Keratinocyte (primary cell): ENCODE results near the gene CYB561. TPM values are rescaled to one million over a fixed set of nuclear protein-coding genes. Genes with fewer than 3 reads are reported as not detected.

Experiments used
- DNase-seq: peaks from one replicate; pipeline ENCODE4 v3.0.0-alpha.2; 2011; ENCODE audit warnings: low read depth, missing footprints, low spot score
- FAIRE-seq: peaks from 2 replicates; lab custom pipeline; 2011; peaks lifted over from hg19 to GRCh38; lab: Jason Lieb, UNC
- H2AFZ ChIP-seq: 2 replicates; pipeline ENCODE4 v1.6.0; 2012; ENCODE audit warnings: low read length, control low read depth, inconsistent platforms; ENCODE audit not compliant: control insufficient read depth
- H3K27ac ChIP-seq: 2 replicates; pipeline ENCODE4 v1.5.1; 2011; ENCODE audit warnings: low read length; ENCODE audit not compliant: control insufficient read depth, insufficient read depth
- H3K27me3 ChIP-seq: 3 replicates; pipeline ENCODE4 v1.6.0; 2011; ENCODE audit warnings: low read length; ENCODE audit not compliant: control insufficient read depth, insufficient read depth; ENCODE audit errors: extremely low read depth
- H3K36me3 ChIP-seq, 2 experiments: 2 replicates in 1 of 2; 3 replicates in 1 of 2; pipeline ENCODE4 v1.5.1; 2011; ENCODE audit warnings: low read length in 2 of 2, mild to moderate bottlenecking in 1 of 2; ENCODE audit not compliant: control insufficient read depth in 2 of 2, insufficient read depth in 2 of 2; ENCODE audit errors: extremely low read depth in 1 of 2
- H3K4me1 ChIP-seq: 3 replicates; pipeline ENCODE4 v1.5.1; 2011; ENCODE audit warnings: low read length; ENCODE audit not compliant: control insufficient read depth, insufficient read depth; ENCODE audit errors: extremely low read depth
- H3K4me2 ChIP-seq: 3 replicates; pipeline ENCODE4 v1.6.0; 2011; ENCODE audit warnings: low read depth, low read length; ENCODE audit not compliant: control insufficient read depth, insufficient read depth; ENCODE audit errors: extremely low read depth
- H3K4me3 ChIP-seq, 3 experiments: fragments of 200-600 bp in 1 of 3; sonication (generic) in 1 of 3; 2 replicates in 2 of 3; 3 replicates in 1 of 3; pipeline ENCODE4 v1.5.1; 2011 to 2016; ENCODE audit warnings: low read length in 3 of 3, mild to moderate bottlenecking in 3 of 3, control low read depth in 2 of 3, inconsistent platforms in 1 of 3, low read depth in 1 of 3, mixed read lengths in 1 of 3, mixed run types in 1 of 3, moderate library complexity in 1 of 3; ENCODE audit not compliant: control insufficient read depth in 2 of 3, insufficient read depth in 2 of 3; ENCODE audit errors: extremely low read depth in 1 of 3
- H3K79me2 ChIP-seq: 2 replicates; pipeline ENCODE4 v1.6.0; 2012; ENCODE audit warnings: low read length; ENCODE audit not compliant: control insufficient read depth, insufficient read depth
- H3K9ac ChIP-seq: 3 replicates; pipeline ENCODE4 v1.6.0; 2011; ENCODE audit warnings: low read length; ENCODE audit not compliant: control insufficient read depth, insufficient read depth; ENCODE audit errors: extremely low read depth
- H3K9me1 ChIP-seq: 3 replicates; pipeline ENCODE4 v1.6.0; 2011; ENCODE audit warnings: low read length; ENCODE audit not compliant: control insufficient read depth, insufficient read depth; ENCODE audit errors: extremely low read depth
- H3K9me3 ChIP-seq: 2 replicates; pipeline ENCODE4 v1.5.1; 2012; ENCODE audit warnings: low read depth, low read length; ENCODE audit not compliant: control insufficient read depth
- H4K20me1 ChIP-seq: 3 replicates; pipeline ENCODE4 v1.6.0; 2011; ENCODE audit warnings: low read length; ENCODE audit not compliant: control insufficient read depth, insufficient read depth; ENCODE audit errors: extremely low read depth
- CTCF ChIP-seq, 3 experiments: IDR thresholded peaks in 1 of 3; conservative IDR thresholded peaks in 1 of 3; optimal IDR thresholded peaks in 1 of 3; 2 replicates in 2 of 3; 3 replicates in 1 of 3; pipeline versions ENCODE3 to v1.5.1; 2011; ENCODE audit warnings: low read length in 3 of 3, mild to moderate bottlenecking in 3 of 3, moderate library complexity in 2 of 3, control low read depth in 1 of 3, inconsistent platforms in 1 of 3; ENCODE audit not compliant: insufficient read depth in 2 of 3; ENCODE audit errors: extremely low read depth in 1 of 3
- EZH2 ChIP-seq: IDR thresholded peaks from one replicate; pipeline ENCODE4 v1.6.1; 2012; ENCODE audit warnings: inconsistent platforms, mild to moderate bottlenecking, low read length, moderate library complexity
- dilution Hi-C: fragments of 300-500 bp; cut with MboI; formaldehyde crosslinking; loops from one replicate; pipeline ENCODE4 v1.7.0; 2020; ENCODE audit warnings: low sequenced_read_pairs; ENCODE audit not compliant: extremely low pct_ligation_motif_present
- polyA plus RNA-seq, 5 experiments: library from polyadenylated mRNA; depleted of rRNA in 3 of 5; stranded (reverse) in 3 of 5; stranded (forward) in 1 of 5; unstranded in 1 of 5; fragments of >200 nt; gene quantifications; 1 replicate in 1 of 5; 2 replicates in 3 of 5; 3 replicates in 1 of 5; pipeline versions ENCODE4 v1.2.1 to v1.2.3, GENCODE V29; 2011 to 2012; ENCODE audit warnings: missing spikeins in 2 of 5, low read depth in 1 of 5, low replicate concordance in 1 of 5

CYB561 gene
- polyA plus RNA-seq, 1 donor (not counting 4 experiments of a cell fraction or from before 2014, with no cell fraction given), result 14.4 TPM

DNA sequence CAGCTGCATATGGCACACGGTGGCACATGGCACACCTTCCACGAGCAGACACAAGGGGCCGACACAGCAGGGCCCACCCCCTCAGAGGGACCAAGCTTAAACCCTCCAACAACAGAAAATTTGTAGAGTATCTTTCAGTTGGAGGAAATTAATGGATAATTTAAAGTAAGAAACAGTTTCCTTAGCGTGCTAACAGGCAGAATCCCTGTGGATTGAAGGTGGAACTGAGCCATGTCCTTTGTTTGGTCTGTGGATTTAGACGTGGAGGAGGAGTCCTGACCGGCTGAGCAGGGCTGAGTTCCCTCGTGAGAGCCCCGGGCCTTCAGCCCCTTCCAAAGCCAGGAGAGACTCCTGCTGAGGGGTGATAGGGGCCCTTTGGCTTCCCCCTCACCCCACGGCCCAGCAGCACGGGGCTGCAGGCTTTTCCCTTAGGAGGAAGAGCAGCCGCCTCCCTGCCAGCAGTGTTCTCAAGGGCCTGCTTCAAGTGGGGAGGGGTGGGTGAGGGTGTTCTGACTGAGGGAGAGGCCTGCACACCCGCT, 1.4 kb upstream of the CYB561 start:
- dilution Hi-C loops, result no loop called here
- Histone ChIP-seq H3K79me2 (no peaks in the 10 kb centered on the region), H3K9me1 (no peaks in the 10 kb centered on the region), H3K36me3 (no peaks in the 10 kb centered on the region), H3K4me1 (peaks cover 11% of the 10 kb centered on the region), H3K27me3 (peaks cover 7% of the 10 kb centered on the region), H4K20me1 (no peaks in the 10 kb centered on the region), H3K4me3 (peak overlapping the region in 1 of 3 experiments; percentile 57), H3K27ac (peak overlapping the region; percentile 60), H3K9ac (peak overlapping the region; percentile 82), H3K9me3 (no peaks in the 10 kb centered on the region), H2AFZ (peak overlapping the region; percentile 90), H3K4me2 (peak overlapping the region; percentile 84)
- TF ChIP-seq EZH2 (no peak), CTCF (optimal IDR thresholded peaks at IDR 0.05 in 1 of 3, IDR thresholded peaks at IDR 0.05 in 1 of 3, conservative IDR thresholded peaks at IDR 0.05 in 1 of 3; ENCODE audit: extremely low read depth in 1 of 3, insufficient read depth in 2 of 3, low read length in 3 of 3) (peak in 1 of 3 experiments; percentile 4)
- DNase-seq (no peak), FAIRE-seq (no peak)

GRCh38 chr17:63446753-63447470, 806 bp upstream of the CYB561 start:
- Histone ChIP-seq H3K9me3 (no peaks in the 10 kb centered on the region), H3K4me3 (peak overlapping the region; percentile 57 to 75 (median 57)), H3K27ac (peak overlapping the region; percentile 60), H3K4me1 (peaks cover 11% of the 10 kb centered on the region), H3K9ac (peak overlapping the region; percentile 82), H3K9me1 (no peaks in the 10 kb centered on the region), H3K27me3 (peaks cover under 1% of the 10 kb centered on the region), H3K36me3 (peaks cover 0 to 3% of the 10 kb centered on the region in 2 experiments), H4K20me1 (no peaks in the 10 kb centered on the region), H3K4me2 (peak overlapping the region; percentile 84), H3K79me2 (no peaks in the 10 kb centered on the region), H2AFZ (peak overlapping the region; percentile 90)
- DNase-seq (no peak), FAIRE-seq (no peak)
- TF ChIP-seq EZH2, result no peak
- peak in 2 of 3 experiments; percentile 33 to 56 for TF ChIP-seq CTCF (optimal IDR thresholded peaks at IDR 0.05 in 1 of 3, IDR thresholded peaks at IDR 0.05 in 1 of 3, conservative IDR thresholded peaks at IDR 0.05 in 1 of 3; ENCODE audit: extremely low read depth in 1 of 3, insufficient read depth in 2 of 3, low read length in 3 of 3)
- dilution Hi-C loops, result no loop called here
